Activated T-cell treated with anti-CD3 and anti-CD28 coated beads, Interleukin-2, amount 50 U/mL, for 72 hours (primary cell): ENCODE data around the gene MCF2L. TPM values are rescaled to one million over a fixed set of nuclear protein-coding genes. Genes with fewer than 3 reads are reported as not detected.
"Not testable (repeated sequence)": the region's sequence is repeated elsewhere in the genome, so short reads cannot be mapped to it uniquely, and the experiment has no call there.

Experiments used
- ATAC-seq, 2 donors: fragments of 150-1000 bp; cut with Tn5 transposase; replicated peaks in 1 of 2; 2 replicates each; pipeline ENCODE4 v1.10.0; 2021; ENCODE audit warnings: moderate library complexity in 2 of 2, mild to moderate bottlenecking in 1 of 2
- DNase-seq, 2 donors: peaks; one replicate each; pipeline ENCODE4 v3.0.0; 2021 to 2022; ENCODE audit warnings: mixed read lengths in 1 of 2
- H3K27ac Mint-ChIP-seq: one replicate; pipeline ENCODE4 v1.8.0; 2022; ENCODE audit warnings: mild to moderate bottlenecking, moderate library complexity, mixed read lengths
- H3K27me3 Mint-ChIP-seq: one replicate; pipeline ENCODE4 v1.8.0; 2022; ENCODE audit warnings: low read depth, mixed read lengths
- H3K36me3 Mint-ChIP-seq, 2 donors: one replicate each; pipeline ENCODE4 v1.8.0; 2022; ENCODE audit warnings: mixed read lengths in 2 of 2, mild to moderate bottlenecking in 1 of 2; ENCODE audit not compliant: insufficient read depth in 2 of 2
- H3K4me1 Mint-ChIP-seq: one replicate; pipeline ENCODE4 v1.8.0; 2022; ENCODE audit warnings: low read depth, mixed read lengths
- H3K4me3 Mint-ChIP-seq, 2 donors: one replicate each; pipeline ENCODE4 v1.8.0; 2022; ENCODE audit warnings: mild to moderate bottlenecking in 2 of 2, mixed read lengths in 2 of 2, moderate library complexity in 2 of 2
- H3K9me3 Mint-ChIP-seq, 2 donors: one replicate each; pipeline ENCODE4 v1.8.0; 2022; ENCODE audit warnings: mixed read lengths in 2 of 2
- total RNA-seq, 2 donors: library from RNA; stranded (reverse); gene quantifications; one replicate each; pipeline ENCODE4 v1.2.3, GENCODE V29; 2022

MCF2L gene
- total RNA-seq, 2 donors from 2014 or later, result 9.6 to 11.8 TPM

DNA sequence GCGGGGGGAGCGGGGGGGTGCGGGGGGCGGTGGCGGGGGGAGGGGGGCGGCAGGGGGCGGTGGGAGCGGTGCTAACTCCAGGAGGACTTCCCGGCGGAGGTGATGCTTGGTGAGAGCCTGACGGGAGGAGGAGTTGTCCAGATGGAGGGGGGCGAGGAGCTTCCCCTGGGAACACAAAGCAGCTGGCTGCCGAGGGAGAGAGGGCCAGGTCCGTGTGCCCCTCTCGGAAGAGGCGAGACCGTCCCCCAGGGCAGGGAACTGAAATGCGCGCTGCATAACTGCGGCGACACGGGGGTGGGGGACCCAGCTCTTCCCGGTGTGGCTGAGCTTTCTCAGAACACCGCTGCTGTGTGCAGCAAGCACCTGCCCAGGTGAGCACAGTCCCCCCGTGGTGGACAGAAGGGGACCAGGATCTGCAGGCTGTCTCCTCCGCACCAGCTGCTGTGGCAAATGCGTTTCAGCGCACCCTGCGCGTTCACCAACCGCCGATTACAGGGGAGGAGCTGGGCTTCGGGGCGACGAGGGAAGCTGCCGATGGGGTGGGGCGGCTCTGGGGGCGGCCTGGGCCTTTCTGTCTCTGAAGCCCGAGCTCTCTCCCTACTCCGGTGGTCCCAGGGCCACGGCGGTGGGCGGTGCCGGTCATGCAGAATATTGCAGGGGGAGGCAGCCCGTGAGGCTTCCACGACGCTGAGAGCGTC lies 81.9 kb downstream of the MCF2L start:
- ATAC-seq (no peak), DNase-seq (no peak)
- no peaks in the 10 kb centered on the region for H3K4me1 Mint-ChIP-seq

GRCh38 chr13:113051641-113052040 lies 82.6 kb downstream of the MCF2L start:
- no peaks in the 10 kb centered on the region for H3K36me3 Mint-ChIP-seq
- H3K4me3 Mint-ChIP-seq, result no peak overlapping the region
- ATAC-seq, result no peak
- no peaks in the 10 kb centered on the region for H3K27me3 Mint-ChIP-seq
- H3K27ac Mint-ChIP-seq, result no peak overlapping the region
- H3K9me3 Mint-ChIP-seq, result no peaks in the 10 kb centered on the region
- H3K4me1 Mint-ChIP-seq, result no peaks in the 10 kb centered on the region
- no peak for DNase-seq

More for the DNA sequence above, 81.9 kb downstream of the MCF2L start:
- Mint-ChIP-seq H3K9me3 (no peaks in the 10 kb centered on the region), H3K27ac (no peak overlapping the region), H3K4me3 (no peak overlapping the region), H3K36me3 (no peaks in the 10 kb centered on the region), H3K27me3 (no peaks in the 10 kb centered on the region)

DNA sequence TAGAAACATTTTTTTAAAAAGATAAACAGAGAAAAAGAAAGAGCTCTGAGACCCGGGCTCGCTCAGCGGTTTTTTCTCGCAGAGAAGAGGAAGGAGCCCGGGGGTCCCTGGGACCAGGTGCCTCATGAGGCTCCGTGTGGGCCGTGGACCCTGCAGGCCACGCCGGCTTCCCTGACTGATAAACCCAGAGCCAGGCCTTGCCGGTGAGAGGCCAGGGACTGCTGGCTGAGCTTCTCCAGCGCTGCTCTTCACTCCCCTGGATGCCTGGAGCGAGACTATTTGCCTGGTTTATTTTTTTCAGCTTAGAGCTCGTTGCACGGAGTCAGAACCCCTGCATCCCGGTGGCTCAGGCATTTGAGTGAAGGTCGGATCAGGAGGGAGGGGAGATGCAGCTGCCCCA lies 83.2 kb downstream of the MCF2L start:
- Mint-ChIP-seq H3K4me3 (no peak overlapping the region), H3K4me1 (no peaks in the 10 kb centered on the region), H3K27me3 (no peaks in the 10 kb centered on the region), H3K27ac (no peak overlapping the region), H3K36me3 (no peaks in the 10 kb centered on the region), H3K9me3 (no peaks in the 10 kb centered on the region)
- ATAC-seq, result no peak
- DNase-seq, result no peak

GRCh38 chr13:113052971-113053370 lies 84.0 kb downstream of the MCF2L start:
- no peaks in the 10 kb centered on the region for H3K36me3 Mint-ChIP-seq
- H3K27me3 Mint-ChIP-seq, result no peaks in the 10 kb centered on the region
- H3K4me1 Mint-ChIP-seq, result no peaks in the 10 kb centered on the region
- ATAC-seq (no peak), DNase-seq (no peak)
- H3K4me3 Mint-ChIP-seq, result no peak overlapping the region
- no peaks in the 10 kb centered on the region for H3K9me3 Mint-ChIP-seq
- no peak overlapping the region for H3K27ac Mint-ChIP-seq

DNA sequence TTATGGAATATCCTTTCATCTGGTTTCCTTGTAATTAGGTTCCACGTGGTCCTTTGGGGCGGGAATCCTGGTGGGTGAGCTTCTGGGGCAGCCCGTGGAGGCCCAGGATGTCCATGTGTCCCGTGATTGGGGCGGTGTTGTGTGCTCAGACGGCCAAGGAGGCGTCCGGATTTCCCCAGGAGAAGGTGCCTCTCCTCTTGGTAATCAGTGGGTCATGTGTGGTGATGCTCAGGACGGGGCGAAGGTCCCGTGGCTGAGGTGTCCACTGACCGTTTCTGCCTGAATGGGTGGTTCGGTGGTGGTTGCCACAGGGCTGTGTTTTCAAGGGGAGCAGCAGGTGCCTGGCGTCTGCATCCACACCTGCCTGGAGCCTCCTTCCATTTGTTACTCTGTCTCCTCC lies 84.4 kb downstream of the MCF2L start:
- no peaks in the 10 kb centered on the region for H3K4me1 Mint-ChIP-seq
- no peak overlapping the region for H3K4me3 Mint-ChIP-seq
- no peaks in the 10 kb centered on the region for H3K36me3 Mint-ChIP-seq
- no peaks in the 10 kb centered on the region for H3K27me3 Mint-ChIP-seq
- no peak overlapping the region for H3K27ac Mint-ChIP-seq
- DNase-seq (no peak), ATAC-seq (no peak)
- no peaks in the 10 kb centered on the region for H3K9me3 Mint-ChIP-seq

DNA sequence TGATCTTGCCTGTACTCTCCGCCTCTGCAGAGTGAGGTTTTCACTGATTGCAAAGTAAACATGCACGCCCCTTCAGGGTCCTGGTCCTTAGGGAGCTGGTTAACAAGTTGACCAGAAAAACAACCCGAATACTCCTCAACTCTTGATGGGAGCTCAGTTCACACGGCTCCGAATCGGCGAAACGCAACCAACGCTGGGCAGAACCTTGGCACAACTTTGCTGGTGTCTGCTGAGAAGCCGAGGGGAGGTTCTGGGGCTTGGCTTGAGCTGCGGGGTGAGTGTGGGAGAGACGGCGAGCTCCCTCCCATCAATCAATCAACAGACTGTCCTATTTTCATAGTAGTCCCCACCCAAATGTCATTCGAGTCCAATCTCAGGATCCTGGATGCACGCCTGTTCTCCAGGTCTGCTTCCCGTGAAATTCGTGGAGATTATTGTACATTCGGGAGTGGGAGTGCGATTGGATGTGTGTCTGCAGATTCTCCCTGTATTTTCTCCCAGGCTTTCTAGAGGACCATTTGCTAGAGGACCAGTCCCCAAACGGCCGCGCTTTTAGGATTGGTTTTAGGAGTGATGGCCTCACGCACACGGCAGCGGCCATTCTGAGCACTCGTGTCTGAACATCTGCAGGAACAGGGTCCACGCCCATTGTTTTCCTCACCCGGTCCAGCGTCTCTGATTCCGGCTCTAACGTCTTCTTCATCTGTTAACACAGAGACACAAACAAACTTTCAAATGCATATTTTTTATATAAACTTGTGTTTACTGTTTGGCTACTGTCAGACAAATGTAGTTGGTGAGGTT lies 85.0 kb downstream of the MCF2L start:
- ATAC-seq, result no peak
- H3K27ac Mint-ChIP-seq, result no peak overlapping the region

GRCh38 chr13:113057084-113057483 lies 88.1 kb downstream of the MCF2L start:
- Mint-ChIP-seq H3K4me3 (no peak overlapping the region), H3K36me3 (no peaks in the 10 kb centered on the region), H3K4me1 (no peaks in the 10 kb centered on the region), H3K27me3 (no peaks in the 10 kb centered on the region), H3K27ac (no peak overlapping the region), H3K9me3 (no peaks in the 10 kb centered on the region)
- DNase-seq, result no peak
- ATAC-seq, result no peak

More for the DNA sequence above, 85.0 kb downstream of the MCF2L start:
- Mint-ChIP-seq H3K36me3 (no peaks in the 10 kb centered on the region), H3K4me1 (no peaks in the 10 kb centered on the region), H3K4me3 (no peak overlapping the region), H3K9me3 (no peaks in the 10 kb centered on the region), H3K27me3 (no peaks in the 10 kb centered on the region)
- no peak for DNase-seq

DNA sequence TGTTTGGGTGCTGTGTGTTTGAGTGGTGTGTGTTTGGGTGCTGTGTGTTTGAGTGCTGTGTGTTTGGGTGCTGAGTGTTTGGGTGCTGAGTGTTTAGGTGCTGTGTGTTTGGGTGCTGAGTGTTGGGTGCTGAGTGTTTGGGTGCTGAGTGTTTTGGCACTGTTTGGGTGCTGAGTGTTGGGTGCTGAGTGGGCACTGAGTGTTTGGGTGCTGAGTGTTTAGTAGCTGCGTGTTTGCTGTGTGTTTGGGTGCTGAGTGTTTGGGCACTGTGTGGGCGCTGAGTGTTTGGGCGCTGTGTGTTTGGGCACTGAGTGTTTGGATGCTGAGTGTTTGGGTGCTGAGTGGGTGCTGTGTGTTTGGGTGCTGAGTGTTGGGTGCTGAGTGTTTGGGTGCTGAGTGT lies 88.5 kb downstream of the MCF2L start:
- not testable (repeated sequence) for H3K36me3 Mint-ChIP-seq, ATAC-seq, H3K4me3 Mint-ChIP-seq, H3K9me3 Mint-ChIP-seq, H3K27ac Mint-ChIP-seq, H3K27me3 Mint-ChIP-seq, H3K4me1 Mint-ChIP-seq, DNase-seq

DNA sequence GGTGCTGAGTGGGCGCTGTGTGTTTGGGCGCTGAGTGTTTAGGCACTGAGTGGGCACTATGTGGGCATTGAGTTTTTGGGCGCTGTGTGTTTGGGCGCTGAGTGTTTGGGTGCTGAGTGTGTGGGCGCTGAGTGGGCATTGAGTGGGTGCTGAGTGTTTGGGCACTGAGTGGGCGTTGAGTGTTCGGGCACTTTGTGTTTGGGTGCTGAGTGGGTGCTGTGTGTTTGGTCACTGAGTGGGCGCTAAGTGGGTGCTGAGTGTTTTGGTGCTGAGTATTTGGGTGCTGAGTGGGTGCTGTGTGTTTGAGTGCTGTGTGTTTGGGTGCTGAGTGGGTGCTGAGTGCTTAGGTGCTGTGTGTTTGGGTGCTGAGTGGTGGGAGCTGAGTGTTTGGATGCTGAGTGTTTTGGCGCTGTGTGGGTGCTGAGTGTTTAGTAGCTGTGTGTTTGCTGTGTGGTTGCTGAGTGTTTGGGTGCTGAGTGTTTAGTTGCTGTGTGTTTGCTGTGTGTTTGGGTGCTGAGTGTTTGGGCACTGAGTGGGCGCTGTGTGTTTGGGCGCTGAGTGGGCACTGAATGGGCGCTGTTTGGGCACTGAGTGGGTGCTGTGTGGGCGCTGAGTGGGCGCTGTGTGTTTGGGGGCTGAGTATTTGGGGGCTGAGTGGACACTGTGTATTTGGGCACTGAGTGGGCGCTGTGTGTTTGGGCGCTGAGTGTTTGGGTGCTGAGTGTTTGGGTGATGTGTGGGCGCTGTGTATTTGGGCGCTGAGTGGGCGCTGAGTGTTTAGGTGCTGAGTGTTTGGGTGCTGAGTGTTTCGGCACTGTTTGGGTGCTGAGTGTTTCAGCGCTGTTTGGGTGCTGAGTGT lies 89.3 kb downstream of the MCF2L start:
- Mint-ChIP-seq H3K27ac (no peak overlapping the region), H3K9me3 (no peaks in the 10 kb centered on the region), H3K4me3 (no peak overlapping the region), H3K4me1 (no peaks in the 10 kb centered on the region), H3K36me3 (no peaks in the 10 kb centered on the region), H3K27me3 (no peaks in the 10 kb centered on the region)
- DNase-seq (no peak), ATAC-seq (no peak)

DNA sequence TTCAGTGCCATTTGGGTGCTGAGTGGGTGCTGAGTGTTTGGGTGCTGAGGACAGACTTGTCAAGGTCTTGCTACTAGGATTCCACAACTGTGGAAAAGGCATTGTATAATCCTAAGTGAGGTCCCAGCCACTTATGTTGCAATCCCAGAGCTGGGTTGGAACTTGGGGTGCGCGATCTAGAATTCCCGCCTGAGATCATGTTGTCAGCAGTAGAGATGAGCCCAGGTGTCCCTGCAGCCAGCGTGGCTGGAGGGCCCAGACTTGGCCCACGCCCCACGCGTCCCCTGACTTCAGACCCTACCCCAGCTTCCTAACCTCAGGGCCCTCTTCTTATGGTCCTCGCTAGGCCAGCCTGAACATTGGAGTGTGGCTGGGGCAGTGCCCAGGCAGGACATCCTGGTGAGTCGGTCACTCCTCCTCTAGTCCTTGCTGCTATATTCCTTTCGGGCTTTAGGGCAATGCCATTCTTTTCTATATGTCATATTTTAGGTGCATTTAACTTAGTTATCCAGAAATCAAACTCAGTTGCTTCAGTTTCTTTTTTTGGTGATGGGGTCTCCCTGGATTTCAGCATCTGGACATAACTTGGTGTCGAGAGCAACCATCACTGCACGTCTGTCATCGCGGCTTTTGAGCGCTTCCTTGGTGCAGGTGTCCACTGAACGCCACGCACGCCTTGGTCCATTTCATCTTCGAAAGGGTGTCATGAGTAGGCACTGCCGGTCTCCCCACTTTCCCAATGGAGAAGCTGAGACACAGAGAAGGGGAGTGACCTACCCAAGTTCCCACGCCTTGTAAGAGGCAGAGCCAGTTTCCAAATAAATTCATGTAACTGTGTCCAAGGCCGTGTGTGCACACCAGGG lies 90.2 kb downstream of the MCF2L start:
- Mint-ChIP-seq H3K4me3 (no peak overlapping the region), H3K27ac (no peak overlapping the region), H3K4me1 (no peaks in the 10 kb centered on the region)

DNA sequence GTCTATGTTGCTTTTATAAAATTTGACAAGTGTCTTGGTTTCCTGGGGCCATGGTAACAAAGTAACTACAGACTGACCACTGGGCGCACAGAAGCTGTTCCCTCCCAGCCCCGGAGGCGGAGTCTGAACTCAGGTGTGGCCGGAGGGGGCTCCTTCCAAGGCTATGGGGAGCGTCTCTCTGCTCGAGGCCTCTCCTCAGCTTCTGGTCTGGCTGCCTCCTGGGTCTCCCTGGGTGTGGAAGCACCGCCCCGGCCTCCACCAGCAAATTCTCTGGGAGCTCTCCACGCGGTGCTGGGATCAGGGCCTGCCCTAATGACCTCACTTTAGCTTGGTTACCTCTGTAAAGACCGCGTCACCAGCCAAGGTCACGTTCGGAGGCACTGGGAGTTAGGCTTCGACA lies 90.9 kb downstream of the MCF2L start:
- no peak for DNase-seq
- no peaks in the 10 kb centered on the region for H3K4me1 Mint-ChIP-seq
- no peak for ATAC-seq
- no peak overlapping the region for H3K27ac Mint-ChIP-seq
- no peaks in the 10 kb centered on the region for H3K9me3 Mint-ChIP-seq
- H3K4me3 Mint-ChIP-seq, result no peak overlapping the region
- no peaks in the 10 kb centered on the region for H3K27me3 Mint-ChIP-seq
- H3K36me3 Mint-ChIP-seq, result no peaks in the 10 kb centered on the region

More for the DNA sequence above, 90.2 kb downstream of the MCF2L start:
- no peaks in the 10 kb centered on the region for H3K36me3 Mint-ChIP-seq
- no peak for ATAC-seq
- no peaks in the 10 kb centered on the region for H3K9me3 Mint-ChIP-seq
- no peak for DNase-seq
- H3K27me3 Mint-ChIP-seq, result no peaks in the 10 kb centered on the region

DNA sequence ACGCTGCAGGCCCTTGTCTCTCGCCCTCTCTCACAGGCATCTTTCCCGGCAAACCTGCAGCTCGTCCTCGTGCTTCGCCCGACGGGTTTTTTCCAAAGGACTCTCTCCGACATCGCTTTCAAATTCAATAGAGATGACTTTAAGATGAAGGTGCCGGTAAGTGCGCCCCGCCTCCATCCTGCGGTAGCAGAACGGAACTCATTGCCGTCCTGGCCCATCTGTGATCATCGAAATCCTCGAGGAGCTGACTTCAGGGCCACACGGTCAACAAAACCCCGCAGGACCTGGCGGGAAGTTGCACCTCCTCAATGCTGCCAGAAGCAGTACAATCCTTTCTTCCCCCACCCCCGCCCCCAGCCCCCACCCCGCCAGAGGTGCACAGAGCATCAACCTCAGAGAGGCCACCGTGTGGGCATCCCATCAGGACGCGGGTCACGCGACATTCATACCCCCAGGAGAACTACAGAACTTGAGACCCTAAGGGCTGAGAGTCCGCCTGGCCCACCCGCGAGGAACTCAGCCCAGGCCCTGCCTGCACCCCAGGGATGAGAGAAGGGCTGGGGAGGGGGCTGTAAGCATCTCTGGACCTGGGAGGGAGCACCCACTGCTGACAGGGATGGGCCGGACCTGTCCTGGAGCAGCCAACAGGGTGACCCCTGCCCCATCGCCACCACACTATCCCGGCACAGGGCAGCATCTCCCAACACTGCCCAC lies 91.7 kb downstream of the MCF2L start:
- no peak overlapping the region for H3K27ac Mint-ChIP-seq
- DNase-seq, result no peak
- ATAC-seq, result no peak

More for the DNA sequence above, 91.7 kb downstream of the MCF2L start:
- H3K27me3 Mint-ChIP-seq, result no peaks in the 10 kb centered on the region
- no peaks in the 10 kb centered on the region for H3K36me3 Mint-ChIP-seq
- no peaks in the 10 kb centered on the region for H3K4me1 Mint-ChIP-seq
- H3K9me3 Mint-ChIP-seq, result no peaks in the 10 kb centered on the region
- no peak overlapping the region for H3K4me3 Mint-ChIP-seq
